H1 (cell line): ENCODE results near the gene PPP2R5B.

ENCODE experiments used
- CEBPB ChIP-seq: IDR thresholded peaks from 2 replicates; pipeline ENCODE4 v1.6.1; 2012; ENCODE audit warnings: low read depth, low read length
- HDAC6 ChIP-seq: IDR thresholded peaks from one replicate; pipeline ENCODE4 v1.7.1; 2012; ENCODE audit warnings: low read depth, mild to moderate bottlenecking, inconsistent platforms, low read length, moderate library complexity
- JUND ChIP-seq: IDR thresholded peaks from 2 replicates; pipeline ENCODE4 v1.6.1; 2011; ENCODE audit warnings: mild to moderate bottlenecking, improper control_type of control experiment, low read length
- KDM1A ChIP-seq: fragments of 200-600, 300-600 bp; sonication (generic); IDR thresholded peaks from 2 replicates; pipeline ENCODE4 v1.7.1; 2016; ENCODE audit warnings: mild to moderate bottlenecking, low read length, borderline replicate concordance
- POLR2A ChIP-seq, 2 experiments: IDR thresholded peaks; 1 replicate in 1 of 2; 2 replicates in 1 of 2; pipeline ENCODE4 v1.6.1; 2011; ENCODE audit warnings: low read depth in 2 of 2, low read length in 2 of 2, mild to moderate bottlenecking in 2 of 2; ENCODE audit errors: control extremely low read depth in 1 of 2
- POLR2AphosphoS5 ChIP-seq: IDR thresholded peaks from 2 replicates; pipeline ENCODE4 v1.6.1; 2011; ENCODE audit warnings: low read depth, low read length
- RBBP5 ChIP-seq: IDR thresholded peaks from 2 replicates; pipeline ENCODE4 v1.7.1; 2012; ENCODE audit warnings: low read depth, mild to moderate bottlenecking, inconsistent platforms, low read length, moderate library complexity, borderline replicate concordance
- SP2 ChIP-seq: IDR thresholded peaks from 2 replicates; pipeline ENCODE4 v1.6.1; 2012; ENCODE audit warnings: mild to moderate bottlenecking, low read length, inconsistent platforms
- TAF1 ChIP-seq: IDR thresholded peaks from 2 replicates; pipeline ENCODE4 v1.6.1; 2011; ENCODE audit warnings: mild to moderate bottlenecking, low read depth, low read length
- ZNF274 ChIP-seq: IDR thresholded peaks from 2 replicates; pipeline ENCODE4 v1.7.0; 2012; ENCODE audit warnings: low read length, borderline replicate concordance; ENCODE audit errors: extremely low read depth
- TF ChIP-seq, protein P1 (sequence below), 3 experiments: IDR thresholded peaks; 1 replicate in 2 of 3; 2 replicates in 1 of 3; pipeline versions ENCODE4 v1.5.1 to v1.6.1; 2011; ENCODE audit warnings: low read length in 3 of 3, mild to moderate bottlenecking in 3 of 3, inconsistent platforms in 2 of 3, low read depth in 1 of 3, moderate library complexity in 1 of 3; ENCODE audit not compliant: insufficient read depth in 1 of 3; ENCODE audit errors: control extremely low read depth in 1 of 3
- TF ChIP-seq, protein P2 (sequence below): IDR thresholded peaks from 2 replicates; pipeline ENCODE4 v1.6.1; 2011; ENCODE audit warnings: low read length, improper control_type of control experiment

DNA sequence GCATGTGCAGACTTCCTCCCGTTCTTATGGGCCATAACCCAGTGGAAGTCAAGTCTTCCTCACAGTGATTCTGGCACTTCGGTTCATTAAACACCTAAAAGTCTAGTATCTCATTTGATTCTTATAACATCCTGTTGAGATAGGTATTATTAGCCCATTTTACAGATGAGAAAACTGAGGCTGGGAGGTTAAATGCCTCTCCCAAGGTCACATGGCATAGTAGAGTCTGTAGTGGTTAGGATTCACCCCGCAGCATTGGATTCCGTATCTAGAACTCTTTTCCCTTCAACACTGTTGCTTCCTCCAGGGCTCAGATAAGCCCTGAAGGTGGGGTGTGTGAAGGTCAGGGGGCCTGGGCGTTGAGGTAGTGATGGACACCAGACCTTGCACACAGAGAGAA, 7.8 kb downstream of the PPP2R5B start:
- TF ChIP-seq, protein P1, sequence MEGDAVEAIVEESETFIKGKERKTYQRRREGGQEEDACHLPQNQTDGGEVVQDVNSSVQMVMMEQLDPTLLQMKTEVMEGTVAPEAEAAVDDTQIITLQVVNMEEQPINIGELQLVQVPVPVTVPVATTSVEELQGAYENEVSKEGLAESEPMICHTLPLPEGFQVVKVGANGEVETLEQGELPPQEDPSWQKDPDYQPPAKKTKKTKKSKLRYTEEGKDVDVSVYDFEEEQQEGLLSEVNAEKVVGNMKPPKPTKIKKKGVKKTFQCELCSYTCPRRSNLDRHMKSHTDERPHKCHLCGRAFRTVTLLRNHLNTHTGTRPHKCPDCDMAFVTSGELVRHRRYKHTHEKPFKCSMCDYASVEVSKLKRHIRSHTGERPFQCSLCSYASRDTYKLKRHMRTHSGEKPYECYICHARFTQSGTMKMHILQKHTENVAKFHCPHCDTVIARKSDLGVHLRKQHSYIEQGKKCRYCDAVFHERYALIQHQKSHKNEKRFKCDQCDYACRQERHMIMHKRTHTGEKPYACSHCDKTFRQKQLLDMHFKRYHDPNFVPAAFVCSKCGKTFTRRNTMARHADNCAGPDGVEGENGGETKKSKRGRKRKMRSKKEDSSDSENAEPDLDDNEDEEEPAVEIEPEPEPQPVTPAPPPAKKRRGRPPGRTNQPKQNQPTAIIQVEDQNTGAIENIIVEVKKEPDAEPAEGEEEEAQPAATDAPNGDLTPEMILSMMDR (IDR thresholded peaks at IDR 0.05; ENCODE audit: control extremely low read depth in 1 of 3, insufficient read depth in 1 of 3, low read depth in 1 of 3, low read length in 3 of 3): no peak
- no peak for TF ChIP-seq POLR2A (IDR thresholded peaks at IDR 0.05; ENCODE audit: control extremely low read depth in 1 of 2, low read depth in 2 of 2, low read length in 2 of 2)
- TF ChIP-seq POLR2AphosphoS5: no peak
- TF ChIP-seq KDM1A: 0 out of 2 replicates have a peak, but pooled peaks have one; percentile 50
- TF ChIP-seq ZNF274: no peak
- no peak for TF ChIP-seq CEBPB
- no peak for TF ChIP-seq SP2
- TF ChIP-seq, protein P2, sequence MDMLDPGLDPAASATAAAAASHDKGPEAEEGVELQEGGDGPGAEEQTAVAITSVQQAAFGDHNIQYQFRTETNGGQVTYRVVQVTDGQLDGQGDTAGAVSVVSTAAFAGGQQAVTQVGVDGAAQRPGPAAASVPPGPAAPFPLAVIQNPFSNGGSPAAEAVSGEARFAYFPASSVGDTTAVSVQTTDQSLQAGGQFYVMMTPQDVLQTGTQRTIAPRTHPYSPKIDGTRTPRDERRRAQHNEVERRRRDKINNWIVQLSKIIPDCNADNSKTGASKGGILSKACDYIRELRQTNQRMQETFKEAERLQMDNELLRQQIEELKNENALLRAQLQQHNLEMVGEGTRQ: no peak
- TF ChIP-seq RBBP5: no peak
- no peak for TF ChIP-seq HDAC6
- no peak for TF ChIP-seq TAF1
- no peak for TF ChIP-seq JUND
